Measurements from ENCODE around the gene SAMD4A. TPM values are rescaled to one million over a fixed set of nuclear protein-coding genes. Genes with fewer than 3 reads are reported as not detected.

SAMD4A gene
- total RNA-seq, 6 experiments from 2014 or later, result 33.8 to 53.7 (median 41.0) TPM

DNA sequence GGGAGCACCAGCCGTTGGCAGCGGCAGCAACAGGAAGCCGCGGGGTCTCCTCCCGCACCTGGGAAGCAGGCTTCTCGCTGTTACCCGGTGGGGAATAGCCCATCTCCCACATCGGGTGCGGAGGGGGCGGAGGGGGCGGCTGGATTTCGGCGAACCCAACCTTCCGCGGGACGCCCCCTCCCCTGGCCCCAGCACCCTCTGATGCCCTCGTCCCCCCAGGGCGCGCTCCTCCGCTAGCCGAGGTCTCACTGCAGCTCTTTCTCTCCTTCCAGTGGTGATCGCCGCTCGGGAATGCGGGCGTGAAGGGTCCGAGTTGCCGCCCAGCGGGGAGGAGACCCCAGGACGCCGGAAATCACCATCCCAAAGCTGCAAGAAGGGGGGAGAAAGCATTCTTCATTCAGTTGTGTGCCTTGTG lies 303 bp downstream of the SAMD4A start:
- Mint-ChIP-seq H3K4me3 (peak overlapping the region; percentile 99), H3K4me1 (ENCODE audit: low read depth) (peaks cover 56% of the 10 kb centered on the region), H3K36me3 (ENCODE audit: low read depth) (peaks cover 22% of the 10 kb centered on the region), H3K27ac (peak overlapping the region; percentile 95), H3K9me3 (peaks cover 5% of the 10 kb centered on the region), H3K27me3 (ENCODE audit: insufficient read depth) (peaks cover 4% of the 10 kb centered on the region; the same call in 1 of the 2 replicates)
- TF ChIP-seq, protein P1, sequence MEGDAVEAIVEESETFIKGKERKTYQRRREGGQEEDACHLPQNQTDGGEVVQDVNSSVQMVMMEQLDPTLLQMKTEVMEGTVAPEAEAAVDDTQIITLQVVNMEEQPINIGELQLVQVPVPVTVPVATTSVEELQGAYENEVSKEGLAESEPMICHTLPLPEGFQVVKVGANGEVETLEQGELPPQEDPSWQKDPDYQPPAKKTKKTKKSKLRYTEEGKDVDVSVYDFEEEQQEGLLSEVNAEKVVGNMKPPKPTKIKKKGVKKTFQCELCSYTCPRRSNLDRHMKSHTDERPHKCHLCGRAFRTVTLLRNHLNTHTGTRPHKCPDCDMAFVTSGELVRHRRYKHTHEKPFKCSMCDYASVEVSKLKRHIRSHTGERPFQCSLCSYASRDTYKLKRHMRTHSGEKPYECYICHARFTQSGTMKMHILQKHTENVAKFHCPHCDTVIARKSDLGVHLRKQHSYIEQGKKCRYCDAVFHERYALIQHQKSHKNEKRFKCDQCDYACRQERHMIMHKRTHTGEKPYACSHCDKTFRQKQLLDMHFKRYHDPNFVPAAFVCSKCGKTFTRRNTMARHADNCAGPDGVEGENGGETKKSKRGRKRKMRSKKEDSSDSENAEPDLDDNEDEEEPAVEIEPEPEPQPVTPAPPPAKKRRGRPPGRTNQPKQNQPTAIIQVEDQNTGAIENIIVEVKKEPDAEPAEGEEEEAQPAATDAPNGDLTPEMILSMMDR (IDR thresholded peaks at IDR 0.05), result no peak
- DNase-seq, result no peak

GRCh38 chr14:54567639-54568561 lies 972 bp downstream of the SAMD4A start:
- peaks cover 29% of the 10 kb centered on the region for H3K36me3 Mint-ChIP-seq (ENCODE audit: low read depth)
- no peak for DNase-seq
- H3K9me3 Mint-ChIP-seq, result peaks cover 9% of the 10 kb centered on the region
- peaks cover 6% of the 10 kb centered on the region; the same call in 1 of the 2 replicates for H3K27me3 Mint-ChIP-seq (ENCODE audit: insufficient read depth)
- peak overlapping the region; percentile 95 for H3K27ac Mint-ChIP-seq
- peaks cover 54% of the 10 kb centered on the region for H3K4me1 Mint-ChIP-seq (ENCODE audit: low read depth)
- TF ChIP-seq, protein P1 (IDR thresholded peaks at IDR 0.05), result no peak
- peak overlapping the region; percentile 99 for H3K4me3 Mint-ChIP-seq

- DNase-seq, result no peak
- Mint-ChIP-seq H3K4me3 (peak overlapping the region; percentile 99), H3K27me3 (ENCODE audit: insufficient read depth) (peaks cover 6% of the 10 kb centered on the region; the same call in 1 of the 2 replicates), H3K27ac (peak overlapping the region; percentile 95), H3K4me1 (ENCODE audit: low read depth) (peaks cover 60% of the 10 kb centered on the region), H3K36me3 (ENCODE audit: low read depth) (peaks cover 40% of the 10 kb centered on the region), H3K9me3 (peaks cover 17% of the 10 kb centered on the region)
- TF ChIP-seq, protein P1 (IDR thresholded peaks at IDR 0.05), result no peak
Measured at GRCh38 chr14:54568821-54569595, 2.1 kb downstream of the SAMD4A start.

DNA sequence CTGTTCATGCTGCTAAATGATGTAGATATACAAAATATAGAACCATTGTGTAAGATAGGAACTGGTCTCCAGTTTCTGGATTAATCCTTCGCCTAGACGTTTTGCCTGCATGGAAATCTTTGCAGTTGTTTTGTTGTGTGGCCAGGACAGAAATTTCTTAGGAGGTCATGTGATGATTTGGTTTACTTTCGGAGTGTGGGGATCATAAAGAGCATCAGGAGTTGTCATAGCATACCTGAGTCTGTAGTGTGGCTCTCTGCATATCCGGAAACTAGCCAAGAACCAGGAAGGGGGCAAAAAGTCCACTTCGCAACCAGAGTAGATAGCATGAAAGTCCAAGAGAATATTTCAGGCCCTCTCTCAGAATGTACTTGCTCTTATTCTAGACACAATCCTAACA lies 3.1 kb downstream of the SAMD4A start:
- H3K27me3 Mint-ChIP-seq (ENCODE audit: insufficient read depth), result peaks cover 6% of the 10 kb centered on the region; the same call in 1 of the 2 replicates
- TF ChIP-seq, protein P1 (IDR thresholded peaks at IDR 0.05), result no peak
- peaks cover 62% of the 10 kb centered on the region for H3K4me1 Mint-ChIP-seq (ENCODE audit: low read depth)
- H3K36me3 Mint-ChIP-seq (ENCODE audit: low read depth), result peaks cover 49% of the 10 kb centered on the region
- no peak for DNase-seq
- peak overlapping the region; percentile 95 for H3K27ac Mint-ChIP-seq
- H3K4me3 Mint-ChIP-seq, result peak overlapping the region; percentile 99
- peaks cover 17% of the 10 kb centered on the region for H3K9me3 Mint-ChIP-seq

- Mint-ChIP-seq H3K4me1 (ENCODE audit: low read depth) (peaks cover 70% of the 10 kb centered on the region), H3K27ac (peak overlapping the region; percentile 95), H3K9me3 (peaks cover 17% of the 10 kb centered on the region), H3K27me3 (ENCODE audit: insufficient read depth) (peaks cover 7% of the 10 kb centered on the region), H3K36me3 (ENCODE audit: low read depth) (peaks cover 49% of the 10 kb centered on the region), H3K4me3 (peak overlapping the region; percentile 99)
- DNase-seq, result peak; percentile 89
- TF ChIP-seq, protein P1 (IDR thresholded peaks at IDR 0.05), result no peak
Measured at GRCh38 chr14:54570631-54571415, 3.9 kb downstream of the SAMD4A start.
